Smooth muscle cell (in vitro differentiated cells): ENCODE data around the gene LAMTOR2. TPM values are rescaled to one million over a fixed set of nuclear protein-coding genes. Genes with fewer than 3 reads are reported as not detected.

Experiments used
- DNase-seq: peaks from one replicate; lab custom pipeline; 2025; ENCODE audit not compliant: unreplicated experiment; lab: John Stamatoyannopoulos, UW
- H2AFZ ChIP-seq: fragments of 200-600 bp; sonication (generic); 2 replicates; pipeline ENCODE4 v1.6.0; 2016; ENCODE audit warnings: antibody characterized with exemption, low read depth, mild to moderate bottlenecking
- H3F3A ChIP-seq: fragments of 200-600 bp; sonication (generic); 2 replicates; pipeline ENCODE4 v1.6.0; 2017; ENCODE audit warnings: antibody characterized with exemption, low read depth
- H3K27ac ChIP-seq: fragments of 200-600 bp; sonication (generic); 2 replicates; pipeline ENCODE4 v1.5.1; 2016; ENCODE audit warnings: low read depth, mild to moderate bottlenecking
- H3K27me3 ChIP-seq: fragments of 200-600 bp; sonication (generic); 2 replicates; pipeline ENCODE4 v1.6.1; 2016; ENCODE audit warnings: low read depth, mild to moderate bottlenecking
- H3K36me3 ChIP-seq: fragments of 200-600 bp; sonication (generic); 2 replicates; pipeline ENCODE4 v1.5.1; 2016; ENCODE audit warnings: low read depth
- H3K4me1 ChIP-seq: fragments of 200-600 bp; sonication (generic); 2 replicates; pipeline ENCODE4 v1.5.1; 2016; ENCODE audit warnings: low read depth
- H3K4me2 ChIP-seq: fragments of 200-600 bp; sonication (generic); 2 replicates; pipeline ENCODE4 v1.6.0; 2016; ENCODE audit warnings: mild to moderate bottlenecking
- H3K4me3 ChIP-seq: fragments of 200-600 bp; sonication (generic); 2 replicates; pipeline ENCODE4 v1.5.1; 2016; ENCODE audit warnings: mild to moderate bottlenecking
- H3K79me2 ChIP-seq: fragments of 200-600 bp; sonication (generic); 2 replicates; pipeline ENCODE4 v1.6.0; 2016; ENCODE audit warnings: low read depth, mild to moderate bottlenecking
- H3K9ac ChIP-seq: fragments of 200-600 bp; sonication (generic); 2 replicates; pipeline ENCODE4 v1.6.0; 2016; ENCODE audit warnings: low read depth
- H3K9me3 ChIP-seq: fragments of 200-600 bp; sonication (generic); replicated peaks from 2 replicates; pipeline ENCODE4 v1.5.1; 2016; ENCODE audit warnings: low read depth
- H4K20me1 ChIP-seq: fragments of 200-600 bp; sonication (generic); 2 replicates; pipeline ENCODE4 v1.6.0; 2016; ENCODE audit warnings: low read depth
- CTCF ChIP-seq: fragments of 200-600 bp; sonication (generic); IDR thresholded peaks from 2 replicates; pipeline ENCODE4 v1.5.1; 2017; ENCODE audit warnings: borderline replicate concordance, mild to moderate bottlenecking, antibody characterized with exemption; ENCODE audit not compliant: insufficient read depth, poor library complexity, severe bottlenecking
- WGBS: methylation state at CpG from one replicate; pipeline ENCODE4 v1.1.7; 2016; ENCODE audit warnings: low lambda C conversion rate; 5-methylcytosine and 5-hydroxymethylcytosine counted together
- polyA plus RNA-seq: library from polyadenylated mRNA; unstranded; fragments of >200 nt; fragmentation: Nextera tagmentation; extraction: Ambion mirVana; gene quantifications from 2 replicates; pipeline ENCODE4 v1.2.1, GENCODE V29; 2016
- total RNA-seq: library from RNA; depleted of rRNA; stranded (reverse); fragments of >200 nt; gene quantifications from 2 replicates; pipeline ENCODE4 v1.2.3, GENCODE V29; 2014

Gene LAMTOR2
- total and polyA plus RNA-seq, 2 experiments from 2014 or later: 55.1 to 146 TPM

GRCh38 chr1:156042828-156043227 is 11.8 kb upstream of the LAMTOR2 start:
- Histone ChIP-seq H3K4me3 (no peak overlapping the region), H4K20me1 (no peaks in the 10 kb centered on the region), H3K9me3 (no peaks in the 10 kb centered on the region), H3K79me2 (no peaks in the 10 kb centered on the region), H3F3A (no peaks in the 10 kb centered on the region), H3K27me3 (no peaks in the 10 kb centered on the region), H3K27ac (no peak overlapping the region), H2AFZ (no peak overlapping the region), H3K4me2 (no peak overlapping the region), H3K9ac (no peak overlapping the region), H3K4me1 (no peaks in the 10 kb centered on the region), H3K36me3 (no peaks in the 10 kb centered on the region)
- TF ChIP-seq CTCF: no peak
- no peak for DNase-seq
- WGBS: 97% methylated on average over 3 of the region's 3 CpGs

- H3K4me1 ChIP-seq: no peaks in the 10 kb centered on the region
- TF ChIP-seq CTCF: no peak
- WGBS: 89% methylated on average over 4 of the region's 4 CpGs
- H2AFZ ChIP-seq: no peak overlapping the region
- no peaks in the 10 kb centered on the region for H3K9me3 ChIP-seq
- H3K4me2 ChIP-seq: no peak overlapping the region
- H3K27ac ChIP-seq: no peak overlapping the region
- DNase-seq: no peak
- H4K20me1 ChIP-seq: no peaks in the 10 kb centered on the region
- no peaks in the 10 kb centered on the region for H3K36me3 ChIP-seq
- no peaks in the 10 kb centered on the region for H3K79me2 ChIP-seq
- H3F3A ChIP-seq: no peaks in the 10 kb centered on the region
- no peak overlapping the region for H3K4me3 ChIP-seq
- H3K9ac ChIP-seq: no peak overlapping the region
- no peaks in the 10 kb centered on the region for H3K27me3 ChIP-seq
Observed at GRCh38 chr1:156045076-156045475, 9.5 kb upstream of the LAMTOR2 start.

- no peaks in the 10 kb centered on the region for H3K9me3 ChIP-seq
- no peak overlapping the region for H3K4me2 ChIP-seq
- no peaks in the 10 kb centered on the region for H3K4me1 ChIP-seq
- no peak for TF ChIP-seq CTCF
- peaks cover 18% of the 10 kb centered on the region for H3K79me2 ChIP-seq
- peaks cover 6% of the 10 kb centered on the region for H4K20me1 ChIP-seq
- H3K9ac ChIP-seq: no peak overlapping the region
- no peaks in the 10 kb centered on the region for H3K36me3 ChIP-seq
- H3K4me3 ChIP-seq: no peak overlapping the region
- H3F3A ChIP-seq: peaks cover 3% of the 10 kb centered on the region
- H3K27me3 ChIP-seq: no peaks in the 10 kb centered on the region
- no peak overlapping the region for H3K27ac ChIP-seq
- WGBS: 99% methylated on average over 3 of the region's 3 CpGs
- DNase-seq: no peak
- H2AFZ ChIP-seq: no peak overlapping the region
Observed at GRCh38 chr1:156048663-156049258, 5.8 kb upstream of the LAMTOR2 start.

GRCh38 chr1:156050376-156050775 is 4.2 kb upstream of the LAMTOR2 start:
- H3K4me1 ChIP-seq: peaks cover 1% of the 10 kb centered on the region
- H4K20me1 ChIP-seq: peaks cover 6% of the 10 kb centered on the region
- 90% methylated on average over 4 of the region's 4 CpGs for whole genome bisulfite sequencing
- no peak overlapping the region for H3K4me2 ChIP-seq
- no peak overlapping the region for H2AFZ ChIP-seq
- no peak for TF ChIP-seq CTCF
- no peak overlapping the region for H3K9ac ChIP-seq
- DNase-seq: no peak
- peaks cover 22% of the 10 kb centered on the region for H3K79me2 ChIP-seq
- no peak overlapping the region for H3K4me3 ChIP-seq
- H3K36me3 ChIP-seq: no peaks in the 10 kb centered on the region
- no peaks in the 10 kb centered on the region for H3K9me3 ChIP-seq
- H3F3A ChIP-seq: peaks cover 10% of the 10 kb centered on the region
- H3K27me3 ChIP-seq: no peaks in the 10 kb centered on the region
- no peak overlapping the region for H3K27ac ChIP-seq
